IMR-90 (cell line): Measurements from ENCODE around the gene VPS37C. TPM values are rescaled to one million over a fixed set of nuclear protein-coding genes. Genes with fewer than 3 reads are reported as not detected.
A peak's percentile ranks its signal among the peaks of the same experiment; 100 is the strongest.

Experiments used
- ATAC-seq: fragments of 200-7000 bp; cut with Tn5 transposase; 2 replicates; pipeline ENCODE4 v1.9.1; 2020; ENCODE audit warnings: low read depth, mild to moderate bottlenecking, moderate library complexity
- BruUV-seq: library from RNA; stranded (reverse); fragments of 400-500 nt; replicated peaks from 2 replicates; lab custom pipeline; 2021; lab: Mats Ljungman, UMichigan
- CTCF ChIA-PET: fragments of 300-600 bp; formaldehyde crosslinking; extraction: SDS; loops from one replicate; lab custom pipeline; 2021; ENCODE audit warnings: antibody characterized with exemption; lab: Yijun Ruan, JAX
- POLR2A ChIA-PET: fragments of 300-600 bp; sonication (Branson Sonifier 250); formaldehyde crosslinking; loops from one replicate; lab custom pipeline; 2022; ENCODE audit warnings: antibody characterized with exemption; ENCODE audit not compliant: unreplicated experiment; lab: Charles Lee
- DNase-seq: peaks from one replicate; pipeline ENCODE4 v3.0.0; 2013
- H2AFZ ChIP-seq: replicated peaks from 2 replicates; pipeline ENCODE3; 2013; ENCODE audit warnings: low read length, mild to moderate bottlenecking; ENCODE audit not compliant: poor library complexity
- H2AK5ac ChIP-seq: 2 replicates; pipeline ENCODE4 v1.6.1; 2013; ENCODE audit warnings: low read depth, low read length, inconsistent platforms
- H2AK9ac ChIP-seq: replicated peaks from 2 replicates; pipeline ENCODE3; 2013; ENCODE audit warnings: mild to moderate bottlenecking, low read depth, low read length, moderate library complexity; ENCODE audit not compliant: poor library complexity
- H2BK120ac ChIP-seq: 2 replicates; pipeline ENCODE4 v1.6.1; 2013; ENCODE audit warnings: low read depth, low read length, inconsistent platforms
- H2BK15ac ChIP-seq: 3 replicates; pipeline ENCODE4 v1.6.1; 2013; ENCODE audit warnings: low read depth, low read length, inconsistent platforms
- H2BK20ac ChIP-seq: 2 replicates; pipeline ENCODE4 v1.6.1; 2013; ENCODE audit warnings: low read depth, mild to moderate bottlenecking, inconsistent platforms, low read length, moderate library complexity
- H2BK5ac ChIP-seq: 2 replicates; pipeline ENCODE4 v1.6.1; 2013; ENCODE audit warnings: mild to moderate bottlenecking, low read depth, low read length, inconsistent platforms; ENCODE audit not compliant: poor library complexity, severe bottlenecking
- H3K14ac ChIP-seq: replicated peaks from 2 replicates; pipeline ENCODE4 v1.6.1; 2013; ENCODE audit warnings: low read depth, low read length, inconsistent platforms
- H3K18ac ChIP-seq: 2 replicates; pipeline ENCODE4 v1.6.1; 2013; ENCODE audit warnings: low read depth, low read length, control low read depth
- H3K23ac ChIP-seq: 2 replicates; pipeline ENCODE4 v1.6.1; 2013; ENCODE audit warnings: low read depth, low read length, inconsistent platforms
- H3K27ac ChIP-seq: 2 replicates; pipeline ENCODE4 v1.5.1; 2013; ENCODE audit warnings: mild to moderate bottlenecking, control low read depth, low read length; ENCODE audit not compliant: insufficient read depth
- H3K27me3 ChIP-seq: 2 replicates; pipeline ENCODE4 v1.6.1; 2013; ENCODE audit warnings: low read length; ENCODE audit not compliant: control insufficient read depth, insufficient read depth
- H3K36me3 ChIP-seq: 2 replicates; pipeline ENCODE4 v1.6.1; 2013; ENCODE audit warnings: low read length, mixed read lengths; ENCODE audit not compliant: control insufficient read depth, insufficient read depth
- H3K4ac ChIP-seq: 2 replicates; pipeline ENCODE4 v1.6.1; 2013; ENCODE audit warnings: low read depth, low read length, inconsistent platforms
- H3K4me1 ChIP-seq: 2 replicates; pipeline ENCODE4 v1.6.1; 2013; ENCODE audit warnings: low read length, mixed read lengths; ENCODE audit not compliant: control insufficient read depth, insufficient read depth
- H3K4me2 ChIP-seq: 2 replicates; pipeline ENCODE4 v1.6.1; 2013; ENCODE audit warnings: low read depth, mild to moderate bottlenecking, control low read depth, low read length, moderate library complexity
- H3K4me3 ChIP-seq: 2 replicates; pipeline ENCODE4 v1.5.1; 2013; ENCODE audit warnings: low read depth, mild to moderate bottlenecking, control low read depth, low read length, moderate library complexity; ENCODE audit not compliant: insufficient read depth
- H3K56ac ChIP-seq: 2 replicates; pipeline ENCODE4 v1.6.1; 2013; ENCODE audit warnings: low read length, inconsistent platforms; ENCODE audit not compliant: insufficient read depth; ENCODE audit errors: extremely low read depth
- H3K79me1 ChIP-seq, 2 experiments: 2 replicates each; pipeline ENCODE4 v1.6.1; 2013; ENCODE audit warnings: low read length in 2 of 2, inconsistent platforms in 1 of 2, low read depth in 1 of 2
- H3K9ac ChIP-seq: 2 replicates; pipeline ENCODE4 v1.6.1; 2013; ENCODE audit warnings: low read depth, low read length, control low read depth
- H3K9me1 ChIP-seq: 2 replicates; pipeline ENCODE4 v1.6.1; 2013; ENCODE audit warnings: low read length, inconsistent platforms; ENCODE audit not compliant: insufficient read depth
- H3K9me3 ChIP-seq: 2 replicates; pipeline ENCODE4 v1.6.1; 2013; ENCODE audit warnings: low read length; ENCODE audit not compliant: control insufficient read depth, insufficient read depth
- H4K20me1 ChIP-seq: 2 replicates; pipeline ENCODE4 v1.6.1; 2013; ENCODE audit warnings: low read length, inconsistent platforms; ENCODE audit not compliant: insufficient read depth
- H4K5ac ChIP-seq: 2 replicates; pipeline ENCODE4 v1.6.1; 2013; ENCODE audit warnings: mild to moderate bottlenecking, low read depth, low read length, control low read depth
- H4K8ac ChIP-seq, 2 experiments: 2 replicates each; pipeline ENCODE4 v1.6.1; 2013; ENCODE audit warnings: low read depth in 2 of 2, low read length in 2 of 2, control low read depth in 1 of 2, inconsistent platforms in 1 of 2
- H4K91ac ChIP-seq: 2 replicates; pipeline ENCODE4 v1.6.1; 2013; ENCODE audit warnings: low read depth, low read length, inconsistent platforms; ENCODE audit not compliant: insufficient read depth
- BHLHE40 ChIP-seq: fragments of 150-350 bp; IDR thresholded peaks from 2 replicates; pipeline ENCODE4 v1.6.1; 2016; ENCODE audit warnings: mild to moderate bottlenecking, low read depth, low read length
- CHD1 ChIP-seq: IDR thresholded peaks from 2 replicates; pipeline ENCODE4 v1.6.1; 2012; ENCODE audit warnings: low read depth, low read length, improper control_type of control experiment
- ELK1 ChIP-seq: fragments of 150-350 bp; IDR thresholded peaks from 2 replicates; pipeline ENCODE4 v1.6.1; 2016; ENCODE audit warnings: low read depth, mild to moderate bottlenecking, low read length, moderate library complexity, borderline replicate concordance
- MXI1 ChIP-seq: IDR thresholded peaks from 2 replicates; pipeline ENCODE4 v1.6.1; 2012; ENCODE audit warnings: low read depth, mild to moderate bottlenecking, low read length, moderate library complexity, borderline replicate concordance
- RAD21 ChIP-seq: IDR thresholded peaks from 2 replicates; pipeline ENCODE4 v1.6.1; 2012; ENCODE audit warnings: low read length, improper control_type of control experiment
- RCOR1 ChIP-seq: IDR thresholded peaks from 2 replicates; pipeline ENCODE4 v1.6.1; 2012; ENCODE audit warnings: mild to moderate bottlenecking, low read length, improper control_type of control experiment; ENCODE audit not compliant: insufficient replicate concordance
- SMC3 ChIP-seq: fragments of 150-350 bp; IDR thresholded peaks from 2 replicates; pipeline ENCODE4 v1.6.1; 2016; ENCODE audit warnings: low read depth, mild to moderate bottlenecking, antibody characterized with exemption, low read length, moderate library complexity
- WGBS, 2 experiments: methylation state at CpG; one replicate each; pipeline versions ENCODE4 v1.1.5 to v1.1.7; 2013; ENCODE audit warnings: missing lambda C conversion rate in 2 of 2; ENCODE audit not compliant: insufficient read length in 1 of 2; ENCODE audit errors: extremely low coverage in 2 of 2; 5-methylcytosine and 5-hydroxymethylcytosine counted together
- dilution Hi-C: fragments of 300-500 bp; cut with HindIII; formaldehyde crosslinking; loops from one replicate; pipeline ENCODE4 v1.14.3; 2018; ENCODE audit warnings: low sequenced_read_pairs; ENCODE audit not compliant: unreplicated experiment
- in situ Hi-C: fragments of 300-500 bp; cut with MboI; formaldehyde crosslinking; loops from 3 replicates; pipeline ENCODE4 v1.14.3; 2019; ENCODE audit warnings: low sequenced_read_pairs, inconsistent platforms, mixed read lengths
- intact Hi-C: fragments of 100-400 bp; cut with micrococcal nuclease; formaldehyde crosslinking; loops from 2 replicates; pipeline ENCODE4 v1.10.0; 2022
- polyA plus RNA-seq, 3 experiments: library from polyadenylated mRNA; depleted of rRNA; stranded (reverse); fragments of >200 nt; gene quantifications; 2 replicates each; pipeline ENCODE4 v1.2.3, GENCODE V29; 2012; ENCODE audit warnings: low replicate concordance in 1 of 3
- total RNA-seq: library from RNA; depleted of rRNA; stranded (reverse); fragments of >200 nt; gene quantifications from 2 replicates; pipeline ENCODE4 v1.2.3, GENCODE V29; 2012

The VPS37C gene
- total and polyA plus RNA-seq, 2 of the 4 experiments (the other 2 are of a cell fraction), result 3.2 to 13.2 TPM

GRCh38 chr11:61139387-61139786 is 21.8 kb downstream of the VPS37C start:
- Histone ChIP-seq H3K56ac (no peak overlapping the region), H4K91ac (no peak overlapping the region), H2BK20ac (no peak overlapping the region), H3K4me2 (no peak overlapping the region), H3K4me1 (peaks cover 9% of the 10 kb centered on the region), H2AK5ac (no peak overlapping the region), H3K23ac (no peak overlapping the region), H3K27me3 (no peaks in the 10 kb centered on the region), H3K9me3 (no peaks in the 10 kb centered on the region), H4K8ac (no peak overlapping the region), H4K5ac (no peak overlapping the region), H2AK9ac (no peak overlapping the region), H2AFZ (no peak overlapping the region), H3K4ac (no peak overlapping the region), H3K4me3 (no peak overlapping the region), H4K20me1 (peaks cover 73% of the 10 kb centered on the region), H3K14ac (0 out of 2 replicates have a peak overlapping the region, but pooled peaks have one; percentile 4), H3K36me3 (peaks cover 8% of the 10 kb centered on the region), H3K27ac (no peak overlapping the region), H2BK120ac (no peak overlapping the region), H3K18ac (no peak overlapping the region), H2BK15ac (no peak overlapping the region), H3K9ac (no peak overlapping the region), H3K79me1 (peaks cover 38 to 75% of the 10 kb centered on the region in 2 experiments), H3K9me1 (0 out of 2 replicates have a peak, but pooled peaks cover 9% of the 10 kb centered on the region), H2BK5ac (no peak overlapping the region)
- in situ Hi-C loops (no loop called here), dilution Hi-C loops (no loop called here), intact Hi-C loops (no loop called here)
- TF ChIP-seq ELK1 (no peak), CHD1 (no peak), RCOR1 (no peak), RAD21 (no peak), BHLHE40 (no peak), SMC3 (no peak), MXI1 (no peak)
- WGBS, 2 experiments, result 82% methylated on average over 4 of the region's 6 CpGs; no CpG with 5 or more reads in 1 of the 2 experiments
- BruUV-seq, result no TSS peak
- no peak for DNase-seq
- CTCF ChIA-PET, result interaction anchor here (1.3 kb wide), 1 partner anchor 14 kb away, joined by 9 read pairs; no protein-coding TSS in a partner anchor
- ATAC-seq, result no peak
- POLR2A ChIA-PET, result no interaction called here
